ENCODE data around the gene UNC50.

DNA sequence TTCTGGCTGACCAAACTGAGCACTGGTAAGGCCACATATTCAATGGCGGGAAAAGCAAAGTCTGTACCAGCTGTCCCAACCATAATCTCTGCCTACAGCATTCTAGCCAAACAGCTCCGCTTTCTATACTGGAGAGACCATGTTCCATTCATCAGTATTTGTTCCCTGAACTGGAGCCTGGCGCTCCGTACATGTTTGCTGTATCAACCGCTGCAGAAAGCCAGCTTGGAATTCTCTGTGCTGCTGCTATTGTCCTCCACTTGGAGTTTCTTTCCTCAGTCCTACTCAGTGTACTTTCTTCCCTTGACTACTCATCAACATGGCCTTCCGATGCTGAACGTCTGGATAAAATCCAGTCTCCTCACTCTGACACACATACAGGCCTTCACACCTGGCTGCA is 2.0 kb upstream of the UNC50 start:
- TF ChIP-seq POLR2A (IDR thresholded peaks at IDR 0.05) (no peak), CTCF (IDR thresholded peaks at IDR 0.05) (no peak)

All from body of pancreas (tissue), 4 donors.